ENCODE results near the gene CYBRD1. TPM values are rescaled to one million over a fixed set of nuclear protein-coding genes. Genes with fewer than 3 reads are reported as not detected.
"Not testable (repeated sequence)": the region's sequence is repeated elsewhere in the genome, so short reads cannot be mapped to it uniquely, and the experiment has no call there.

CYBRD1 gene
- polyA plus RNA-seq, 1 experiment = 157 TPM

DNA sequence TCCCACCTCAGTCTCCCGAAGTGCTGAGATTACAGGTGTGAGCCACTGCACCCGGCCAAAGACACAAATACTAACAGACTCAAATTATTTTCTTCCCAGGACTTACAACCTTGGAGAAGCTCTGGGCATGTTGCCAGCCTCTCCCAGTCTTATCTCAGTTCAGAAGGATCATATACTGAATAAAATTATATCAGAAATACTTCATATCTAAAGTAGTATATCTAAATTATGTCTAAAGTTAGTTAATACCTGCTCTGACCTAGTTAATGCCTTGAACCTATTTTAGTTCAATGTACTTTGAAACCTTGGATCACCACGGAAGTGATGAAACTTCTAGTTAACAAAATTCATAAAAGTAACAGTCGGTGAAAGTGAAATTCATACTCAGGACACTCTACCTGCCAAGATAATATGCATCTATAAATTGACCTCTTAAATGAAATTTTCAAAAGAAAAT is 34.4 kb upstream of the CYBRD1 start:
- TF ChIP-seq CTCF (IDR thresholded peaks at IDR 0.05; ENCODE audit: low read depth, low read length) = no peak
- Histone ChIP-seq H3K27me3 (ENCODE audit: control insufficient read depth, insufficient read depth, low read length) (no peaks in the 10 kb centered on the region), H3K9me3 (ENCODE audit: control insufficient read depth, insufficient read depth, low read length) (no peaks in the 10 kb centered on the region), H3K4me3 (ENCODE audit: low read depth, low read length) (no peak overlapping the region), H3K27ac (ENCODE audit: low read depth, low read length) (no peak overlapping the region)
- ChIA-PET CTCF (no interaction called here), POLR2A (no interaction called here)
- no peak for DNase-seq (ENCODE audit: low read depth, low spot score)

DNA sequence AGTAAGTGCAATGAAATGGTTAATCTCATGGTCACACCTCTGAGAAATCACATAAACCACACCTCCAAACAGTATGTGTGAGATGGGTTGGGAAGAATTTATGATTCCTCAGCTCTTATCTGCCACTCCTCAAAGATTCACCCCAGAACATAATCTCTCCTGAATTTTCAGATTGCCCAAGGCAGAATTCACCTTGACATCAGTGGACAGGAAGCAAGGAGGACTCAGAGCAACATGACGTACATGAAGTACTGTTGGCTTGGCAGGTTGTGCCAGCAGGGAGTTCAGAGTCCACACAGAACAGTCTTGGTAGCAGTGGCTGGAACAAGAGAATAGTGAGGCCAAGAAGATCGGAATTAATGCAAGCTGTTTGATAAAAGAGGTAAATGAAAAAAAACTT is 31.7 kb upstream of the CYBRD1 start:
- CTCF ChIA-PET = no interaction called here

GRCh38 chr2:171491292-171491691 is 31.0 kb upstream of the CYBRD1 start:
- ChIA-PET POLR2A (no interaction called here), CTCF (no interaction called here)
- H3K27me3 ChIP-seq (ENCODE audit: control insufficient read depth, insufficient read depth, low read length) = no peaks in the 10 kb centered on the region
- no peaks in the 10 kb centered on the region for H3K9me3 ChIP-seq (ENCODE audit: control insufficient read depth, insufficient read depth, low read length)
- H3K4me3 ChIP-seq (ENCODE audit: low read depth, low read length) = no peak overlapping the region
- DNase-seq (ENCODE audit: low read depth, low spot score) = no peak
- no peak overlapping the region for H3K27ac ChIP-seq (ENCODE audit: low read depth, low read length)
- no peak for TF ChIP-seq CTCF (IDR thresholded peaks at IDR 0.05; ENCODE audit: low read depth, low read length)

More for the DNA sequence above, 31.7 kb upstream of the CYBRD1 start:
- TF ChIP-seq CTCF (IDR thresholded peaks at IDR 0.05; ENCODE audit: low read depth, low read length) = no peak
- DNase-seq (ENCODE audit: low read depth, low spot score) = no peak
- H3K27me3 ChIP-seq (ENCODE audit: control insufficient read depth, insufficient read depth, low read length) = no peaks in the 10 kb centered on the region
- H3K9me3 ChIP-seq (ENCODE audit: control insufficient read depth, insufficient read depth, low read length) = no peaks in the 10 kb centered on the region
- H3K27ac ChIP-seq (ENCODE audit: low read depth, low read length) = no peak overlapping the region
- H3K4me3 ChIP-seq (ENCODE audit: low read depth, low read length) = no peak overlapping the region
- POLR2A ChIA-PET = no interaction called here

DNA sequence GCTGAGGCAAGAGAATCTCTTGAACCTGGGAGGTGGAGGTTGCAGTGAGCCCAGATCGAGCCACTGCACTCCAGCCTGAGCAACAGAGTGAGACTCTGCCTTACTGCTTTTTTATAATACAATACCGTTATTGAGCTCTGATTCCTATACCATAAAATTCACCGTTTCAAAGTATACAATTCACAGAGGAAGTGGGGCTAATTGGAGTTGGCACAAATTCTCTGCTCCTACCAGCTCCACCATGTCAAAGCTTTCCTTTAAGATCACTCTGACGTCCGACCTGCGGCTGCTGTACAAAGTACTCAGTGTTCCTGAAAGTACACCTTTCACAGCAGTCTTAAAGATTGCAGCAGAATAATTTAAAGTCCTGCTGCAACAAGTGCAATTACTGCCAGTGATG is 29.6 kb upstream of the CYBRD1 start:
- Histone ChIP-seq H3K4me3 (ENCODE audit: low read depth, low read length) (no peak overlapping the region), H3K27ac (ENCODE audit: low read depth, low read length) (no peak overlapping the region), H3K9me3 (ENCODE audit: control insufficient read depth, insufficient read depth, low read length) (peaks cover 4% of the 10 kb centered on the region; the same call in 1 of the 2 replicates), H3K27me3 (ENCODE audit: control insufficient read depth, insufficient read depth, low read length) (no peaks in the 10 kb centered on the region)
- no peak for DNase-seq (ENCODE audit: low read depth, low spot score)
- POLR2A ChIA-PET = no interaction called here
- no peak for TF ChIP-seq CTCF (IDR thresholded peaks at IDR 0.05; ENCODE audit: low read depth, low read length)
- CTCF ChIA-PET = no interaction called here

DNA sequence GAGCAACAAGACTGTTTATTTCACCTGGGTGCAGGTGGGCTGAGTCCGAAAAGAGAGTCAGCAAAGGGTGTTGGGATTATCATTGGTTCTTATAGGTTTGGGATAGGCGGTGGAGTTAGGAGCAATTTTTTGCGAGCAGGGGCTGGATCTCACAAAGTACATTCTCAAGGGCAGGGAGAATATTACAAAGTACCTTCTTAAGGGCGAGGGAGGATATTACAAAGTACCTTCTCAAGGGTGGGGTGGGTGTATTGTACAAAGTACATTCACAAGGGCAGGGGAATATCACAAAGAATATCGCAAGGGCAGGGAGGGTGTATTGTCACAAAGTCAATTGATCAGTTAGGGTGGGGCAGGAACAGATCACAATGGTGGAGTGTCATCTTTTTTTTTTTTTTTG is 24.6 kb upstream of the CYBRD1 start:
- DNase-seq (ENCODE audit: low read depth, low spot score); POLR2A ChIA-PET; H3K27ac ChIP-seq (ENCODE audit: low read depth, low read length); CTCF ChIA-PET; H3K27me3 ChIP-seq (ENCODE audit: control insufficient read depth, insufficient read depth, low read length); H3K9me3 ChIP-seq (ENCODE audit: control insufficient read depth, insufficient read depth, low read length); H3K4me3 ChIP-seq (ENCODE audit: low read depth, low read length): not testable (repeated sequence)

DNA sequence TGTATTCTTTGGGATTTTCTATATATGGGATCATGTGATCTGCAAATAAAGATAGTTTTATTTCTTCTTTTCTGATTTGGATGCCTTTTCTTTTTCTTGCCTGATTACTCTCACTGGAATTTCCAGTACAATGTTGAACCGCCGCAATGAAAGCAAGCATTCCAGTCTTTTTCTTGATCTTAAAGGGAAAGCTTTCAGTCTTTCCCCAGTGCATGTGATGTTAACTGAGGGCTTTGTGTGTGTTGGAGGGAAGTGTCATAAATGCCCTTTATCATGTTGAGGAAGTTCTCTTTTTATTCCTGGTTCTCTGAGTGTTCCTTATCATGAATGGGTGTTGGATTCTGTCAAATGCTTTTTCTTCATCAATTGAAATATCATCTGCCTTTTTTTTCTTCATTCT is 16.9 kb upstream of the CYBRD1 start:
- POLR2A ChIA-PET = interaction anchor here (1.1 kb wide), 1 partner anchor 17 kb away, joined by 3 read pairs; the partner anchor contains the start of gene CYBRD1
- CTCF ChIA-PET = no interaction called here
- no peak for TF ChIP-seq CTCF (IDR thresholded peaks at IDR 0.05; ENCODE audit: low read depth, low read length)
- H3K27me3 ChIP-seq (ENCODE audit: control insufficient read depth, insufficient read depth, low read length) = no peaks in the 10 kb centered on the region
- no peak overlapping the region for H3K4me3 ChIP-seq (ENCODE audit: low read depth, low read length)
- H3K9me3 ChIP-seq (ENCODE audit: control insufficient read depth, insufficient read depth, low read length) = no peaks in the 10 kb centered on the region
- no peak for DNase-seq (ENCODE audit: low read depth, low spot score)
- no peak overlapping the region for H3K27ac ChIP-seq (ENCODE audit: low read depth, low read length)

All from AG04450 (cell line).